Thyroid gland (tissue), 4 donors: ENCODE data around the gene COL27A1.

Experiments used
- CTCF ChIP-seq, 6 experiments: fragments of 200-600 bp in 3 of 6; fragments of 450-650 bp in 3 of 6; sonication (generic) in 3 of 6; IDR thresholded peaks; one replicate each; pipeline ENCODE4 v1.5.1; 2016 to 2019; ENCODE audit warnings: antibody characterized with exemption in 6 of 6, mild to moderate bottlenecking in 2 of 6, inconsistent platforms in 1 of 6, moderate library complexity in 1 of 6
- POLR2A ChIP-seq, 2 donors: fragments of 450-650 bp; IDR thresholded peaks; one replicate each; pipeline ENCODE4 v1.6.1; 2017; ENCODE audit warnings: antibody characterized with exemption in 2 of 2, mild to moderate bottlenecking in 2 of 2, moderate library complexity in 1 of 2

- TF ChIP-seq CTCF (IDR thresholded peaks at IDR 0.05), result no peak
- no peak for TF ChIP-seq POLR2A (IDR thresholded peaks at IDR 0.05)
These were observed 71.1 kb downstream of the COL27A1 start for GRCh38 chr9:114226246-114227055.
